Measurements from ENCODE around the gene SETBP1.

DNA sequence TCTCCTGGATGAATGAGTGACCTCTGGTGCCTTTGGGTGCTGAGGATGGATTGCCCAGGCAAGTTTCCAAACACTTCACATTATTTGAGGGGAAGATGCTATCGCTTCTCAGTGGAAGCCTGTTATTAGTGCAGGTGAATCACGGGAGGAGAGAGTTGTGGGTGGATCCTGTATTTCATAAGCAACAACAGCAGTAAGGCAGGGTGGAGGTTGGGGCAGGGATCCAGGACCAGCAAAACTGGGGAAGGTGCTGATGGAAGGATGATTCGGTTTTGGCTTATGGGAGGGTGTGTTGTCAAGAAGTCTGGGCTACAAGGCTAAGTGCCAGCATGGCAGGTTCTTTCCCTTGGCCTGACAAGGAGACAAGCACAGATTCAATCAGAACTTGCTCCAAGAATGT is 37.7 kb upstream of the SETBP1 start:
- TF ChIP-seq RCOR1 (IDR thresholded peaks at IDR 0.05; ENCODE audit: insufficient replicate concordance, low read length) = no peak
- TF ChIP-seq, protein P1, sequence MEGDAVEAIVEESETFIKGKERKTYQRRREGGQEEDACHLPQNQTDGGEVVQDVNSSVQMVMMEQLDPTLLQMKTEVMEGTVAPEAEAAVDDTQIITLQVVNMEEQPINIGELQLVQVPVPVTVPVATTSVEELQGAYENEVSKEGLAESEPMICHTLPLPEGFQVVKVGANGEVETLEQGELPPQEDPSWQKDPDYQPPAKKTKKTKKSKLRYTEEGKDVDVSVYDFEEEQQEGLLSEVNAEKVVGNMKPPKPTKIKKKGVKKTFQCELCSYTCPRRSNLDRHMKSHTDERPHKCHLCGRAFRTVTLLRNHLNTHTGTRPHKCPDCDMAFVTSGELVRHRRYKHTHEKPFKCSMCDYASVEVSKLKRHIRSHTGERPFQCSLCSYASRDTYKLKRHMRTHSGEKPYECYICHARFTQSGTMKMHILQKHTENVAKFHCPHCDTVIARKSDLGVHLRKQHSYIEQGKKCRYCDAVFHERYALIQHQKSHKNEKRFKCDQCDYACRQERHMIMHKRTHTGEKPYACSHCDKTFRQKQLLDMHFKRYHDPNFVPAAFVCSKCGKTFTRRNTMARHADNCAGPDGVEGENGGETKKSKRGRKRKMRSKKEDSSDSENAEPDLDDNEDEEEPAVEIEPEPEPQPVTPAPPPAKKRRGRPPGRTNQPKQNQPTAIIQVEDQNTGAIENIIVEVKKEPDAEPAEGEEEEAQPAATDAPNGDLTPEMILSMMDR (conservative IDR thresholded peaks at IDR 0.05; ENCODE audit: low read depth, low read length) = no peak
- no peak for TF ChIP-seq NFE2L2 (IDR thresholded peaks at IDR 0.05; ENCODE audit: low read depth, low read length)
- TF ChIP-seq RFX5 (IDR thresholded peaks at IDR 0.05; ENCODE audit: low read depth, low read length) = no peak
- TF ChIP-seq RAD21 (IDR thresholded peaks at IDR 0.05; ENCODE audit: low read length) = no peak
- TF ChIP-seq BHLHE40 (IDR thresholded peaks at IDR 0.05; ENCODE audit: low read depth, low read length) = no peak
- TF ChIP-seq POLR2A (IDR thresholded peaks at IDR 0.05; ENCODE audit: low read depth, low read length) = no peak
- no peak for TF ChIP-seq MAZ (IDR thresholded peaks at IDR 0.05; ENCODE audit: borderline replicate concordance, low read depth, low read length)
- no peak for TF ChIP-seq CEBPB (IDR thresholded peaks at IDR 0.05; ENCODE audit: low read depth, low read length)
- no peak for TF ChIP-seq MAFK (IDR thresholded peaks at IDR 0.05; ENCODE audit: low read depth, low read length)
- TF ChIP-seq, protein P2, sequence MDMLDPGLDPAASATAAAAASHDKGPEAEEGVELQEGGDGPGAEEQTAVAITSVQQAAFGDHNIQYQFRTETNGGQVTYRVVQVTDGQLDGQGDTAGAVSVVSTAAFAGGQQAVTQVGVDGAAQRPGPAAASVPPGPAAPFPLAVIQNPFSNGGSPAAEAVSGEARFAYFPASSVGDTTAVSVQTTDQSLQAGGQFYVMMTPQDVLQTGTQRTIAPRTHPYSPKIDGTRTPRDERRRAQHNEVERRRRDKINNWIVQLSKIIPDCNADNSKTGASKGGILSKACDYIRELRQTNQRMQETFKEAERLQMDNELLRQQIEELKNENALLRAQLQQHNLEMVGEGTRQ (IDR thresholded peaks at IDR 0.05; ENCODE audit: low read depth, low read length) = no peak
- no peak for TF ChIP-seq SMC3 (IDR thresholded peaks at IDR 0.05; ENCODE audit: low read depth, low read length)
- no peak for TF ChIP-seq CHD1 (IDR thresholded peaks at IDR 0.05; ENCODE audit: low read depth, low read length)

Measured in IMR-90 (cell line).